HG03439 (cell line): ENCODE results near the gene ZNF35.
A peak's percentile ranks its signal among the peaks of the same experiment; 100 is the strongest.

Source experiments
- ATAC-seq: cut with Tn5 transposase; IDR thresholded peaks from one replicate; pipeline ENCODE4 v1.9.1; 2021; ENCODE audit warnings: mild to moderate bottlenecking, moderate library complexity; ENCODE audit not compliant: unreplicated experiment

ZNF35 gene

DNA sequence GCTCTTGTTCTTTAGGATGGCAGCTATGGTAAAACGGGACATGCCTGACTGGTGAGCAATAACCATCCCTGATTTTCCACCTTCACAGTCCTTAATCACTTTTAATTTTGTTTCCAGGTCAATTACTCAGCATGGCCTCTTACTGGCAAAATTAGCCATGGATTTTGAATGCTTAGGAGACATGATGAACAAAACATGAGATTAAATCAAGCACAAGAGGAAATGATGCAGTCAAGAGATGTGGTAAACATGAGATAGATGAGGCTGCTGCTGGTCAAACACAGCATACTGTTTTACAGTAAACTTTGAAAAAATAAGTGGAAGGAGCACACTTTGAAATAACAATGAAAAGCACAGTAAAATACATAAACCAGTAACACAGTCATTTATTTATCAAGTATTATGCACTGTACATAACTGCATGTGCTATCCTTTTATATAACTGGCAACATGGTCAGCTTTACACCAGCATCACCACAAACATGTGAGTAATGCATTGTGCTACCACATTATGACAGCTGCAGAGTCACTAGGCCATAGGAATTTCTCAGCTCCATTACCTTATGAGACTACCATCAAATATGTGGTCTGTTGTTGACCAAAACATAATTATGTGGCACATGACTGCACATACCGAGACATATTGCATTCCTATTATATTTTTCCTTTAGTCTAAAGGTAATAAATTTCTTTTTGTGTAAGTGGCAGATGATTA is 33.8 kb downstream of the ZNF35 start:
- ATAC-seq: no peak

DNA sequence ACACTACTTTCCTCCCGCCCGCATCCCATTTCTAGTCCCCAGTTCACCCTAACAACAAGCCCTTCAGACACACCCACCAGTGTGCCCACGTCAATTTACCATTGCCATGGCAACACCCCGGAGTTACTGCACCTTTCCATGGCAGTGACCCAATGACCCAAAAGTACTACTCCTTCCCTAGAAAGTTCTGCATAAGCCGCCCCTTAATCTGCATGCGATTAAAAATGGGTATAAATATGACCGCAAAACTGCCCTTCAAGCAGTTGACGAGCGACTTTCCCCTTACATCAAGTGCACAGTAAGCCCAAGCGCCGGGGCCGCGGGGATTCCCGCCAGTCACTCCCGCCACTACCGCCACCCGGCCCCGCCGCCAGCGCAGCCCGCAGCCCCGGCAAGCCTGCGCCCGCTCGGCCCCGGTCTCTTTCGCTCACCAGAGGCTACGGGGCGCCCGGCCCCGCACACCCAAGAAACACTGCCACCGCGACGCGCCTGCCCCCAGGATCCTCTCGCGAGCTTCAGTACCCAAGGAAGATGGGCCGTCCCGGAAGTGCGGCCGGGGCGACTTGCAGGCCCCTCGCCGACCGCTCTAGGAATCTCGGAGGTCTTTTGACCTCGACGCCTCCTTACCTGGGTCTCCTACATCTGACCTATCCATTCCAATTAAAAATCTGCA is 36.7 kb downstream of the ZNF35 start:
- ATAC-seq: peak; percentile 91

DNA sequence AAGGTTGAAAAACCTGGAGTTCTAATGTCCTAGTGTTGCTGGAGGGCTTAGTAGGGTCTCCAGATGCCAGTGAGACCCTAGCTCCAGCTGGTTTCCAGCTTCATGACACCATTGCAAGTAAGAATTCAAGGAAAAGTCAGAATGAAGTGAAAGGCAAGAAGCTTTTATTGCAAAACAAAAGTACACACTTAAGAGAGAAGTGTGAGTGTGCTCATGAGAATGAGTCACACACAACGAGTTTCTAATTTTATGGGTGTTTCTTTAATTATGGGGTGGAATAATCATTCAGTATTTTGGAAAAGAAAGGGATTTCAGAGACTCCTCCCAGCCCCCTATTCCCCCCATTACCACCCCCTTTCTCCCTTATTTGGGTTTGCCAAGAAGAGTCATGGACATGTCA is 39.4 kb downstream of the ZNF35 start:
- ATAC-seq: no peak
